HepG2 (cell line): ENCODE results near the gene EPB41L3. TPM values are rescaled to one million over a fixed set of nuclear protein-coding genes. Genes with fewer than 3 reads are reported as not detected.
"Not testable (repeated sequence)": the region's sequence is repeated elsewhere in the genome, so short reads cannot be mapped to it uniquely, and the experiment has no call there.

ENCODE experiments used
- ATAC-seq: fragments of 200-7000 bp; cut with Tn5 transposase; 3 replicates; pipeline ENCODE4 v1.9.1; 2020; ENCODE audit warnings: mild to moderate bottlenecking, moderate library complexity
- BruUV-seq: library from RNA; stranded (reverse); fragments of 400-500 nt; replicated peaks from 2 replicates; lab custom pipeline; 2021; lab: Mats Ljungman, UMichigan
- CTCF ChIA-PET: fragments of 300-600 bp; formaldehyde crosslinking; extraction: SDS; loops from one replicate; lab custom pipeline; 2021; ENCODE audit warnings: low total read pairs, inconsistent platforms, low intra/inter-chr PET ratio; lab: Yijun Ruan, JAX
- POLR2A ChIA-PET: fragments of 350-600 bp; sonication (Branson Sonifier 250); formaldehyde crosslinking; loops from one replicate; lab custom pipeline; 2020; ENCODE audit warnings: antibody characterized with exemption, inconsistent platforms; lab: Yijun Ruan, JAX
- DNase-seq: peaks from one replicate; pipeline ENCODE4 v3.0.0-alpha.2; 2015; ENCODE audit warnings: low spot score
- FAIRE-seq: peaks from 3 replicates; lab custom pipeline; 2011; peaks lifted over from hg19 to GRCh38; lab: Jason Lieb, UNC
- H2AFZ ChIP-seq: one replicate; pipeline ENCODE4 v1.6.1; 2011; ENCODE audit warnings: low read length, inconsistent platforms
- H3K27ac ChIP-seq: fragments of 300-600 bp; 3 replicates; pipeline ENCODE4 v1.8.0; 2011; ENCODE audit warnings: mixed run types, mild to moderate bottlenecking, mixed read lengths, low read length, inconsistent platforms; ENCODE audit not compliant: insufficient read depth; ENCODE audit errors: extremely low read length
- H3K27me3 ChIP-seq, 2 experiments: fragments of 200-600 bp in 1 of 2; 2 replicates in 1 of 2; 3 replicates in 1 of 2; pipeline versions ENCODE4 v1.6.0 to v1.8.0; 2011; ENCODE audit warnings: low read length in 2 of 2, mild to moderate bottlenecking in 2 of 2, moderate library complexity in 2 of 2, inconsistent platforms in 1 of 2; ENCODE audit not compliant: insufficient read depth in 2 of 2, control insufficient read depth in 1 of 2
- H3K36me3 ChIP-seq, 2 experiments: fragments of 200-600 bp in 1 of 2; replicated peaks in 1 of 2; 2 replicates in 1 of 2; 3 replicates in 1 of 2; pipeline versions ENCODE4 v1.5.1 to v1.8.0; 2011; ENCODE audit warnings: low read length in 2 of 2, inconsistent platforms in 1 of 2; ENCODE audit not compliant: insufficient read depth in 2 of 2, control insufficient read depth in 1 of 2
- H3K4me1 ChIP-seq: 2 replicates; pipeline ENCODE4 v1.5.1; 2012; ENCODE audit warnings: low read length, inconsistent platforms; ENCODE audit not compliant: insufficient read depth
- H3K4me2 ChIP-seq: 2 replicates; pipeline ENCODE4 v1.6.0; 2011; ENCODE audit warnings: low read depth, low read length, inconsistent platforms
- H3K4me3 ChIP-seq, 3 experiments: fragments of 200-600 bp in 1 of 3; sonication (generic), shearing (Covaris generic) in 1 of 3; replicated peaks in 1 of 3; 2 replicates each; pipeline ENCODE4 v1.5.1; 2011 to 2016; ENCODE audit warnings: low read length in 3 of 3, inconsistent platforms in 2 of 3, low read depth in 2 of 3, mild to moderate bottlenecking in 2 of 3, control low read depth in 1 of 3, mixed read lengths in 1 of 3; ENCODE audit not compliant: insufficient read depth in 1 of 3
- H3K79me2 ChIP-seq: one replicate; pipeline ENCODE4 v1.6.1; 2011; ENCODE audit warnings: low read length, inconsistent platforms; ENCODE audit not compliant: insufficient read depth
- H3K9ac ChIP-seq: 2 replicates; pipeline ENCODE4 v1.6.0; 2011; ENCODE audit warnings: mild to moderate bottlenecking, low read depth, low read length, inconsistent platforms; ENCODE audit not compliant: insufficient read depth
- H3K9me3 ChIP-seq: 2 replicates; pipeline ENCODE4 v1.5.1; 2012; ENCODE audit warnings: mild to moderate bottlenecking, low read length
- H4K20me1 ChIP-seq: 2 replicates; pipeline ENCODE4 v1.6.0; 2011; ENCODE audit warnings: inconsistent platforms, mild to moderate bottlenecking, low read length, moderate library complexity; ENCODE audit not compliant: insufficient read depth
- ETV5 ChIP-seq: IDR thresholded peaks from 2 replicates; pipeline ENCODE4 v1.6.1; 2018; ENCODE audit warnings: missing biosample characterization, missing genetic modification reagents, inconsistent platforms, borderline replicate concordance
- HOMEZ ChIP-seq: IDR thresholded peaks from 2 replicates; pipeline ENCODE4 v1.6.1; 2016; ENCODE audit warnings: low read depth
- KDM5B ChIP-seq: sonication (generic); formaldehyde crosslinking; IDR thresholded peaks from 2 replicates; pipeline ENCODE4 v1.4.0; 2020; ENCODE audit warnings: missing genetic modification reagents, mild to moderate bottlenecking, borderline replicate concordance
- MED13 ChIP-seq: sonication (generic); formaldehyde crosslinking; IDR thresholded peaks from 2 replicates; pipeline ENCODE4 v1.5.0; 2020; ENCODE audit warnings: missing genetic modification reagents
- PAF1 ChIP-seq: IDR thresholded peaks from 2 replicates; pipeline ENCODE4 v1.6.1; 2016; ENCODE audit warnings: missing genetic modification reagents, missing compliant biosample characterization
- ZNF253 ChIP-seq: sonication (generic); formaldehyde crosslinking; IDR thresholded peaks from 2 replicates; pipeline ENCODE4 v1.8.0; 2022; ENCODE audit warnings: mild to moderate bottlenecking, missing genetic modification reagents, borderline replicate concordance
- ZNF264 ChIP-seq: sonication (generic); formaldehyde crosslinking; IDR thresholded peaks from 2 replicates; pipeline ENCODE4 v1.4.0; 2020; ENCODE audit warnings: missing genetic modification reagents
- ZNF280D ChIP-seq: sonication (generic); formaldehyde crosslinking; IDR thresholded peaks from 2 replicates; pipeline ENCODE4 v1.5.1; 2020; ENCODE audit warnings: mild to moderate bottlenecking, missing genetic modification reagents
- ZNF512 ChIP-seq: sonication (generic); formaldehyde crosslinking; IDR thresholded peaks from 2 replicates; pipeline ENCODE4 v1.4.0; 2020; ENCODE audit warnings: mild to moderate bottlenecking, missing genetic modification reagents
- ZNF563 ChIP-seq: sonication (generic); formaldehyde crosslinking; IDR thresholded peaks from 2 replicates; pipeline ENCODE4 v1.8.0; 2022; ENCODE audit warnings: mild to moderate bottlenecking, moderate library complexity, missing genetic modification reagents
- ZNF569 ChIP-seq: sonication (generic); formaldehyde crosslinking; IDR thresholded peaks from 2 replicates; pipeline ENCODE4 v1.5.0; 2020; ENCODE audit warnings: mild to moderate bottlenecking, missing genetic modification reagents, moderate library complexity, borderline replicate concordance
- WGBS: methylation state at CpG from one replicate; pipeline ENCODE4 v1.1.6; 2017; ENCODE audit warnings: low lambda C conversion rate; 5-methylcytosine and 5-hydroxymethylcytosine counted together
- in situ Hi-C: cut with HindIII; loops from 2 replicates; pipeline ENCODE4 v1.10.0; 2017; ENCODE audit warnings: low pct_unique_long_range_greater_than_20kb; ENCODE audit not compliant: extremely low pct_ligation_motif_present
- intact Hi-C: fragments of 100-400 bp; cut with micrococcal nuclease; formaldehyde crosslinking; loops from one replicate; pipeline ENCODE4 v1.10.0; 2022; ENCODE audit not compliant: unreplicated experiment
- polyA plus RNA-seq, 8 experiments: library from polyadenylated mRNA; depleted of rRNA in 3 of 8; stranded (reverse) in 7 of 8; unstranded in 1 of 8; fragments of >200 nt; fragmentation: Illumina TruSeq in 4 of 8; extraction: Trizol in 4 of 8; gene quantifications; 2 replicates each; pipeline versions ENCODE4 v1.2.1 to v1.2.3, GENCODE V29; 2011 to 2016; ENCODE audit warnings: low read depth in 4 of 8, missing spikeins in 1 of 8, mixed read lengths in 1 of 8; ENCODE audit not compliant: insufficient read depth in 1 of 8
- total RNA-seq, 5 experiments: library from RNA; depleted of rRNA; stranded (reverse); fragments of >200 nt; fragmentation: Illumina TruSeq; extraction: Trizol; gene quantifications; 2 replicates each; pipeline ENCODE4 v1.2.3, GENCODE V29; 2016; ENCODE audit warnings: low read depth in 1 of 5

The EPB41L3 gene
- total and polyA plus RNA-seq, 2 of the 13 experiments (the other 11 are each of a cell fraction or from before 2014, with no cell fraction given), result not detected

GRCh38 chr18:5488844-5489243 is 55.0 kb downstream of the EPB41L3 start (continued):
- TF ChIP-seq KDM5B, result no peak
- no peak for TF ChIP-seq ZNF253 (CRISPR knock-in tag)
- TF ChIP-seq, all 625 proteins: peak for 0

GRCh38 chr18:5488044-5488443 is 55.8 kb downstream of the EPB41L3 start:
- ATAC-seq, H3K9ac ChIP-seq, in situ Hi-C loops, H3K9me3 ChIP-seq, H2AFZ ChIP-seq, FAIRE-seq, H3K36me3 ChIP-seq, H3K79me2 ChIP-seq, POLR2A ChIA-PET, H4K20me1 ChIP-seq, DNase-seq, H3K4me2 ChIP-seq, intact Hi-C loops, CTCF ChIA-PET, H3K27me3 ChIP-seq, H3K4me1 ChIP-seq, BruUV-seq, H3K27ac ChIP-seq, H3K4me3 ChIP-seq: not testable (repeated sequence)
- 74% methylated on average over 4 of the region's 4 CpGs for WGBS

GRCh38 chr18:5484526-5484925 is 59.3 kb downstream of the EPB41L3 start:
- intact Hi-C loops (no loop called here), in situ Hi-C loops (no loop called here)
- ATAC-seq, result no peak
- no peaks in the 10 kb centered on the region for H3K79me2 ChIP-seq
- H3K4me1 ChIP-seq, result no peaks in the 10 kb centered on the region
- no peak for FAIRE-seq
- 0% methylated on average over 2 of the region's 2 CpGs for WGBS
- peaks cover 0 to 6% of the 10 kb centered on the region in 2 experiments; a peak in 1 of 5 replicates for H3K27me3 ChIP-seq
- CTCF ChIA-PET, result no interaction called here
- DNase-seq, result no peak
- no peak overlapping the region for H3K4me2 ChIP-seq
- no peaks in the 10 kb centered on the region for H3K36me3 ChIP-seq
- no peaks in the 10 kb centered on the region for H3K9me3 ChIP-seq
- no TSS peak for BruUV-seq
- H3K27ac ChIP-seq, result no peak overlapping the region
- no peak overlapping the region for H2AFZ ChIP-seq
- H3K9ac ChIP-seq, result no peak overlapping the region
- POLR2A ChIA-PET, result no interaction called here
- no peaks in the 10 kb centered on the region for H4K20me1 ChIP-seq
- no peak overlapping the region for H3K4me3 ChIP-seq
- TF ChIP-seq PAF1 (CRISPR knock-in tag) (no peak), ZNF280D (CRISPR knock-in tag) (no peak), HOMEZ (CRISPR knock-in tag) (no peak), MED13 (CRISPR knock-in tag) (no peak), ZNF563 (CRISPR knock-in tag) (no peak), ETV5 (no peak), ZNF569 (no peak), ZNF512 (CRISPR knock-in tag) (no peak), ZNF264 (CRISPR knock-in tag) (no peak)
